Measurements from ENCODE around the gene PTX4. TPM values are rescaled to one million over a fixed set of nuclear protein-coding genes. Genes with fewer than 3 reads are reported as not detected.
A peak's percentile ranks its signal among the peaks of the same experiment; 100 is the strongest.

The PTX4 gene
- total RNA-seq, 1 experiment from 2014 or later: not detected

DNA sequence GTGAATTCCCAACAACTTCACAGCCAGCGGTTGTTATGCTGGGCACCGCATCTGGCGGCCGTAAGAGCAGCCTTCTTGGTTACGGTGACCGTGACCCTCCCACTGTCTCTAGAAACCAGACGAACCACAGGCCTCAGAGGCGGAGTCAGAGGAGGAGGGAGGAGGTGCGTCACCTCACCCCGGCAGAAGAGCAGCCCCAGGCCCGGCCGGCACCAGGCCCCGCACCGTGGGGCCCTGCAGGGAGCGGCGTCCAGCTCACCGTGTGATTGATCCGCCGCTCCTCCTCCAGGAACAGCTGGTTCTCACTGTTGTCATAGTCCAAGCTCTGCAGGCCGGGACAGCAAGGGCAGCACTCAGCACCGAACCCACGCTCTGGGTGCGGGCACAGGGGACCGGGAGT is 27.6 kb downstream of the PTX4 start:
- DNase-seq (ENCODE audit: low read depth): no peak

DNA sequence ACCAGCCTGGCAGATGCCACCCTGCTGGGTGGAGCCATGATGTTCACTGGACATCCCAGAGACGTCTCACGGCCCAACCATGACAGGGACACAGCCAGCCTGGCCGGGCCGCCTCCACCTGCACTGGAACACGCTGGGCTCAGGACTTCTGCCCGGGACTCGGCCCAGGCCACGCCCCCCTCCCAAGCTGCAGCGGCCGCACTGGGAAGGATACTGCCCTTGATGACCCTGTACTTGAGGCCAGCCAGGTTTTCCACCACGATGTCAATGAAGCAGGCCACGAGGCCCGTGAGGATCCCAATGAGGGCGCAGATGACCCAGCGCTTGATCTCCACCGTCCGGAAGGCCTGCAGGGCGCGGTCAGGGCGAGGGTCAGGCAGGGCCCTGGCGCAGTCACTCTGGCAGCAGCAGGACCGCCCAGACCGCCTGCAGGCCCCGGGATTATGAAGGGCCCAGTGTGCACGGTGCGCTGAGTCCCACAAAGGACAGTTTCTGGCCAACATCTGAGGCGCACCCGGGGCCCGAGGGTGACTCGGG is 28.1 kb downstream of the PTX4 start:
- DNase-seq (ENCODE audit: low read depth): no peak

DNA sequence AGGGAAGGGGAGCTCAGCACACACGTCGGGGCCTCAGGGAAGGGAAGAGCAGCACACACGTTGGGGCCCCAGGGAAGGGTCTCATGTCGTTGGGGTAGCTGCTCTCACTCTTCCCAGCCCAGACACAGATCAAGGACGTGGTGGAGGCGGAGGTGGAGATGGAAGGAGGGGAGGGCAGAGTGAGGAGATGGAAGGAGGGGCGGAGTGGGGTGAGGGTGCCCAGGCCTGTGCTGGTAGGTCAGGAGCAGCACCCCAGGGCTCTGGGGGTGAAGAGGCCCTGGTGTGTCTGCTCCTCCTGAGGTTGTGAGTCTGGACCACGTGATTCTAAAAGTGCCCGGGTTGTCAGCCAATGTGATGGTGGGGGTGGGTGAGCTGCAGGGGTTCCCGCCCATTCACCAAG is 28.8 kb downstream of the PTX4 start:
- DNase-seq (ENCODE audit: low read depth): no peak

DNA sequence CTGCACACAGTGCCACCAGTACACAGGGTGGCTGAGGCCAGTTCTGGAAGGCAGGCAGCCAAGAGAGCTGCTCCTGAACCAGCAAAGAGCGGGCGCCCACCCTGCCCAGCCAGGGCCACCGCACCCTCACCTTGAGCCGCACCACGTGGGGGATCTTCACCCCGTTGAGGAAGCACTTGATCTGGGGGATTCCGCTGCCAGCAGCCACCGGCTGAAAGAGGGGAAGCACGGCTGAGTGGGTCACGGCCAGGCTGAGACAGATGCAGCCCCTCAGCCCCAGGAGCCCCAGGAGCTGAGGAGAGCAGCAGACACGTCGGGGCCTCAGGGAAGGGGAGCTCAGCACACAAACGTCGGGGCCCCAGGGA is 29.8 kb downstream of the PTX4 start:
- DNase-seq (ENCODE audit: low read depth): no peak

DNA sequence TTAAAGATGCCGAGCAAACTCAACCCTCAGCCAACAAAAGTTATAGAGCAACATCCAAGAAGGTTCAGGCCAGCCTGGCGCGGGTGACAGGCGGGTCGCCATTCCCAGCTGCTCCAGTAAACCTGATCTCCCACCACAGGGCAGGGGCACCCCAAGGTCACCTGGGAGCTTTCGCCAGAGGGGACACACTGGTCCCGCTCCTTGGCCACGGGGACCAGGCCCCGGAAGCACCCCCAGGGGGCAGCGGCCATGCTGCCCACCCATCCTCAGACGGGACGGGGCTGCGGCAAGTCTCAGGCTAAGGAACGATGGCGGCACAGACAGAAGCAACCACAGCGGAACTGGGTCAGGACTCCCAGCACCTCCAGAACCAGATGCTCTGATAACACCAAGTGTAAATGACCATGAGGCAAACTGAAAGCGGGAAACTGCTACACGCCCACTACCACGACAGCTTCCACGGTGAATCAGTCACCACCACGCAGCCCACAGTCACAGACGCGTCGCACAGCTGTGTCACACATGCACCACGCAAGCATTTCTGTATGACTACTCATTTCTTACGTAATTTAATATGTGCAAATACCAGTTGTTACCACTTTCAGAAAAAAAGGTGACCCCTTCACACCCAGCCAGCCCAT is 30.3 kb downstream of the PTX4 start:
- peak; percentile 53 for DNase-seq (ENCODE audit: low read depth)

DNA sequence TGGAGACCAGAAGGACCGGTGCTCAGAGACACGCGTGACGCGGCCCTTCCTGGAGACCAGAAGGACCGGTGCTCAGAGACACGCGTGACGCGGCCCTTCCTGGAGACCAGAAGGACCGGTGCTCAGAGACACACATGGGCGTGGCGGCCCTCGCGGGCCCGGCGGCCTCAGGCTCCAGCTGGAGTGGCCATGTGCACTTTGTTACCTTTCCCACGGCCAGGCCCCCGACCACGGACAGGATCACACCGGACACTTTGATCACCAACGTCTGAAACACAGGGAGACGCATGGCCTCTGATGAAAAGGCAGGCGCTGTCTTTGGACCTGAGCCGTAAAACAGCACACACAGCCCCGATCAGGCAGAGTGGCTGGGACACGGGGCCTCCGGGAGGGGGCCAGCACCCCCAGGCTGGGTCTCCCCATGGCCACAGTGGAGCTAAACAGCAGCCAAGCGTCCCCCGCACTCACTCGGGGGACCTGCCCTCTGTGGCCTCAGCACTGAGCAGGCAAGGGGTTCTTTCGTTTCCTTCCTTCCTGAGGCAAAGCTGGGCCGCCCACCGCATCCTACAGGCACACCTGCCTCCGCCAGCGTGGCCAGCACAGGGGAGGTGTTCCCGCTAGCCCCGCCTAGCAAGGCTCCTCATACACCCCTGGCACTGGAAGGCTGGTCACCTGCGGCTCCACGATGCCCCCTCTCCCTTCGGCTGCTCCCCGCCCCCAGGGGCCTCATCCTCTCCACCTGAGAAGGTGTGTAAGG is 31.1 kb downstream of the PTX4 start:
- no peak for DNase-seq (ENCODE audit: low read depth)

DNA sequence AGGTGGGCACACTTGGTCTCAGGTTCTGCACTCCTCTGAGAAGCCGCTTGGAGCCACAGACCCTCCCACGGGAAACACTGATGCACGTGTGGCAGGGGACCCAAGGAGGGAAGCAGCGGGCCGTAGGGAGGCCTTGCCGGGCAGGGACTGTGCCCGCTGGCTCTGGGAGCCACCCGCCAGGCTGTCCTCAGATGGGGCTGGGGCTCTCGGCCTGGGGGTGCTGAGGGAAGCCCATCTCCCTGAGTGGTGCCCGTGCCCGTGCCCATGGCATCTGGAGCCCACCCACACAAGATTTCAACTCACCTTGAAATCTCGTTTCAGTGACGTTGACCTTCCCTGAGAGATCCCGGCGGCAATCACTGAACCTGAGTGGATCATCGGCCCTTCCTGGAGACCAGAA is 31.8 kb downstream of the PTX4 start:
- DNase-seq (ENCODE audit: low read depth): no peak

DNA sequence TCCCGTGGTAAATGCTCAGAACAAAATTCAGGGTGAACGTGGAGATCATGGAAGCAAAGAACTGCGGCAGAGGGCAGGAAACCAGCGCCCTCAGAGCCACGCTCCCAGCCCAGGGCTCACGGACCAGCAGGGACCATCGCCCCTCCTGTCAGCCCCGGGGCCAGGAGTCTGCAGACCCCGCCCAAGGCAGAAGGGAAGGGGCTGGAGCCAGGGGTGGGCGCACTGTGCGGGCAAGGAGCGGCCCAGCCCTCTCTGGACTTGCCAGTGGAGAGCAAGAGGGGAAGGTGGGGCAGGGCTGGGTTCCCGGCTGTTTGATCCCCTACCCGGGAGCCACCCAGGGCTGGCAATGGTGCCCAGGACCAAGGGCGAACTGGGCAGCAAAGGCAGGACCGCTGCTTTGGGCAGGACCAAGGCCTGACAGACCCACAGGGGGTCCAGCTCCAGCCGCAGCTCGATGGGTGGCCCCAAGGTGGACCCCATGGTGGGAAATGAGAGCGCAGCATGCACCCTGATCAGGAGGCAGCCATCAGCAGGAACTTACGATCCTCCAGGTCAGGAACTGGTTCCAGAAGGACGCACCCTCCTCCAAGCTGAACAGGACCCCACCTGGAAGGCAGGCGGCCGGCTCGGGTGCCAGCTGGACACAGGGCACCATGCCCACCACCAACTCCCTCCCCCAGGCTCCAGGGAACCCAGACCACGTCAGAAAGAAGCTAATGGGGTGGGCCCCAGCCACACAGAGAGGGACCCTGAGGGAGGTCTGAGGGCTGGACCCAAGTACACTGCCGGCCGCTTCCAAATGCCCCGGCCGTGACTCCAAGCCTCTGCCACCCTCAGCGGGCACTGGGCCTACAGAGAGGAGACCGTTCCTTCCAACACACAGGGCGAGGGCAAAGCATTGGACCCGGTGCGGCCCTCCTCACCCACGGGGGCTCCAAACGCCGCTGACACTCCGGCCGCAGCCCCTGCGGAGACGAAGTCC is 33.3 kb downstream of the PTX4 start:
- no peak for DNase-seq (ENCODE audit: low read depth)

DNA sequence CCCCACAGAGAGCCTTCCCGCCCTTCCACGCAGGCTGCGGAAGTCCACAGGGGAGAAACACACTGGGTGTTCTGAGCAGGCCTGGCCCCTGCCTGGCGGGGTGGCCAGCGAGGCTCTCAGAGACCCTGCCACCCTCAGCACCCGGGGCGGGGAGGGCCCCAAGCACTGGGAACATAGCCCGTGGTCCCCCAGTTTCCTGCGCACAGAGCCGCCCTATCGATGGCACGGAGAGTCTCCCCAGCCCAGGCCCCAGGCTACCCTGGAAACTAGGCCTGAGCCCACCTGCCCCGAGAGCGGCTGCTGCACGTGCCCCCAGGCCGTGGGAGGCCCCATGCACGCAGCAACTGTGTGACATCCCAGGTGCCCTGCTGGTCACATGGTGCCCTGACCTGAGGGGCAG is 34.2 kb downstream of the PTX4 start:
- DNase-seq (ENCODE audit: low read depth): no peak

DNA sequence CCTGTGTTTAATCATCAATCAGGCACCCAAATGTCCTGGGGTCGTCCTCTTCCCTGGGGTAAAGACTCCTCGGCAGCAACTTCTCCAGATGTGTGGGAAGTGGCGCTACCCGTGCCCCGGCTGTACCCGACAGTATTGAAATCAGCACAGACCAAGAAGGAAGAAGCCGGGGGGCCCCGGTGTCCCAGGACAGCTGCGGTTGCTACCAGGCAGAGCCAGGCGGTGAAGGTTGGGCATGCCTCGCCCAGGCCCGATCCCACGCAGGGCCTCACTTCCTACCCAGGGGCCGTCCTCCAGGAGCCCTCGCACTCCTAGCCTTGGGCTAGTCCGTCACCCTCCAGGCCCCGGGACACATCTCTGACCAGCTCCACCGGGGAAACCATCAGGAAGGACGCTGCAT is 35.4 kb downstream of the PTX4 start:
- DNase-seq (ENCODE audit: low read depth): no peak

DNA sequence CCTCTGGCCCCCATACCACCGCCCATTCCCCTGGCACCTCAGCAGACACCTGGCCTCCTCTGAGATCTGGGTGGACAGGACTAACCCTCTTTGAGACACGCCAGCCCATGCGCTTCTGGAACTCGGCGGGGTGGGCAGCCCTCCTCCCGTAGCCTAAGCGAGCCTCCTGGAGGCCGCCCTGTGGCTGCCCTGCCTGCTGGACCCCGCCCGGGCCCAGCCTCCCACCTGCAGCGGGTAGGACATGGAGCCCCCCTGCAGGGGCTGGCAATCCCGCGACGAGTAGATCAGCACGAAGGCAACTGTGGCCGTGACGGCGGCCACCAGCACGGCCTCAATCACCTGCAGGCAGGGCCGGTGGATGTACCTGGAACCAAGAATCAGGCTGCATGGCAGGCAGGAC is 36.2 kb downstream of the PTX4 start:
- DNase-seq (ENCODE audit: low read depth): no peak

DNA sequence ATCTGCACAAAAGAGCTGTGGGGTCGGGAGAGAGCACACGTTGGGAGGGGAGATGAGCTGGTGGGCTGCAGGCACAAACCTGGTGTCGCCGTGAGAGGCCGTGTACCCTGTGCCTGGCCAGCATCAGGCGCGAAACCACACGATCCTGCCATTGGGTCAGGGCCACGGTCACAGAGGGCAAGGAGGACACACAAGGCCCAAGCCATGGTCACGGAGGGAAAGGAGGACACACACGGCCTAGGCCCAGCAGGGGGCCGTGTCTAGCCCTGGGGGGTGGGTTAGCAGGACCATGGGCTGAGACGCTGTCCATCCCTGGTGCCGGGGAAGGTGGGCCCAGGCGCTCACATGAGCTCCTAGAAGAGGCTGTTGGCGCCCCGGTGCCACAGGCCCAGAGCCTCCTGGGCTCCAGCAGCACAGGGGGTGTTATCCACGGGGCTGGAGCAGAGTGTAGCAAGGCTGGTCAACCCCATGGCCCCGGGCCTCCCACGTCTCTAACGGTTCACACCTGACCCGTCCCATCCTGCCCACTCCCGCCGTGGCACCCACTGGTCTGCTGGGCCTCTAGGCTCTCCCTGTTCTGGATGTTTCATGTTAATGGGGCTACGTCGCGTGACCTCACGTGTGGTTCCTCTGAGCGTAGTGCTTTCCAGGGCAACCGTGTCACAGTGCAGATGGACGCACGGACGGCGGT is 36.9 kb downstream of the PTX4 start:
- DNase-seq (ENCODE audit: low read depth): no peak

DNA sequence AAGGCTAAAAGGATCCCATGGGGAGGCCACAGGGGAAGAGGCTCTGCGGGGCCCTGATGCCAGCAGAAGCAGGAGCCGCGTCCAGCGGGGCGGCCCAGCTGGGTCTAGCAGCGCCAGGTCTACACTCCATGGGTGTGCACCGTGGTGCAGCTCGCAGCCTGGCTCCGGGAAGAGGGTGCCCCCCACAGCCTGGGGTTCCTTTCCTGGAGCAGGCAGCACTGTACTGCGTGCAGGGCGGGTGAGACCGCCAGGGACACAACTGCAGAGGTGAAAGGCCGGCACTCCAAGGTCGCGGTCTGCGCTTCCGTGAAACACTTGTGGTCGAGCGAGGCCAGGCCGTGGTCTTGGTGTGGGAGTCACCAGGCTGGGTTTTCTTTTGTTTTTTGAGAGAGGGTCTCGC is 37.9 kb downstream of the PTX4 start:
- DNase-seq (ENCODE audit: low read depth): no peak

DNA sequence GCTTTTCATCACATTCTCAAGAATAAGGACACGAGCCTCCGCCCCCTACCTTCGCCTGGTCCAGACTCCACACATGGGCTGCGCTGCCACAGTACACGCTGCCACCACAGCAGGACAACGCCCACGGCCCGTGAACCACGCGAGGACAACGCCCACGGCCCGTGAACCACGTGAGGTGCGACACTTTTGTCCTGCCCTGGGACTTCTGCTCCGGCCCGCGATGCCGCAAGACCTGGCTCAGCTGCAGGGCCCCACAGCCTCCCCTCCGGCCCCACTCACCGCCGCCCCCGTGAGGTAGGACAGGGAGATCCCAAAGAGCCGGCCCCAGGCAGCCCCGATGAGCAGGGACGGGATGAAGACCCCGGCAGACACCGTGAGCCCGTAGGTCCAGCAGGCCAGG is 38.5 kb downstream of the PTX4 start:
- no peak for DNase-seq (ENCODE audit: low read depth)

DNA sequence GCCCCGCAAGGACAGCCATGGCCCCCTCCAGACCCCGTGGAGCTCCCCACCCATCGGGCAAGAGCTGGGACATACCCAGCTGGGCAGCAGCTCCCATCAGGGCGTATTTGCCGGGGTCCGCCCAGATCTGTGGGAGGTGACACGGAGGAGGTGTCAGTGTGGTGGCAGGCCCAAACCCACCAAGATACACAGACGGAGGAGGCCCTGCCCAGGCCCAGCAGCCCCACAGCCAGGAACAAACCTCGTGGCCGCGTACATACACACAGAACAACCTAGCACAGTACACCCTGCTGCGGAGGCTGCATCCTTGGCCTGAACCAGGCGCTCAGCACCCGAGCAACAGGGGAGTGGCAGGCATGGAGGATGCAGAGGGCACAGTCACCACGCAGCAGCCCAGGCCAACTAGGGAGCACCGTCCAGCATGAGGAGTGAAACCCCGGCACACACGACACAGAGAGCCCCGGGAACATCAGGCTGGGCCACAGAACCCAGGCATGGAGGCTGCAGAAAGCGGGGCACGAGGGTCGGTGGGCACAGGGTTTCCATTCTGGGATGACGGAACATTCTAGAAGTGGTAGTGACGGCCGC is 39.4 kb downstream of the PTX4 start:
- no peak for DNase-seq (ENCODE audit: low read depth)

DNA sequence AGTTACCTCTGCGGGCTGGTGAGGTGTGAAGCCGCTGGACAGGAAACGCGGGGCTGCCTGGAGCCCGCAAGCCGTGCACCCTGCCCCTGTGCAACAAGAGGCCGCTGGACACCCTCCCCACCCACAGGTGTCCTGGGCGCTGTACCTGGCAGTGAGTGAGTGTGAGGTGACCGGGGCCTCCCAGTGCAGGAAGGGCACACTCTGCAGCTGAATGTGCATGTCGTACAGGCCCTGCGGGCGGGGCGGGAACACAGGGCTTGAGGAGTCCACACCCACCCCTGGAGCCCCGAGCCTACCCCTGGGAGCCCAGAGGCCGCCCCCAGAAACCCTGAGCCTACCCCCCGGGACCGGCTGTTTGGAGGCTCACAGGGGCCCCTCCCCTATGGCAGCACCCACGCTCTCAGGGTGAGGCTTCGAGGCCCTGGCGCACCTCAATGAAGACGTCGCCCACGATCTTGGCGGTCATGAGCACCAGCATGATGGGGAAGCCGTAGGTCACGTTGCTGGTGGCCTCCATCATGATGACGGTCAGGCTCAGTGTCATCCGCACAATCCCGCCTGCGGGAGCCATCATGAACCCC is 40.1 kb downstream of the PTX4 start:
- no peak for DNase-seq (ENCODE audit: low read depth)

DNA sequence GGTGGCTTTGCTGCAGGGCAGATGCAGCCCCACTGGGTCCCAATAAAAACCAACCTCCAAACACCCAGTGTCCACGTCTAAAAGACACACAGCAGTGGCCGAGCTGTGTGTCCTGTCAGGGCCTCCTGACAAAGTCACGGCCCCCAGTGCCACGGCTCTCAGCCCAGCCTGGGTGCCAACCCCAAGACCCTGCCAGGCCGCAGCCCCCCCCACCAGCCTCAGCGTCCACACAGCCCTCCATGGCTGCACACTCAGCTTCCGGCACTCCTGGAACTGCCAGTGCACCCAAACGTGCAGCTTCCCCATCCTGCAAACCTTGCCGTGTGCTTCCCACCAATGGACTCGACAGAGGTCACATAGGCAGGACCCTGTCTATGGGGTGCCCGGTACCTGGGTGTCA is 40.8 kb downstream of the PTX4 start:
- no peak for DNase-seq (ENCODE audit: low read depth)

DNA sequence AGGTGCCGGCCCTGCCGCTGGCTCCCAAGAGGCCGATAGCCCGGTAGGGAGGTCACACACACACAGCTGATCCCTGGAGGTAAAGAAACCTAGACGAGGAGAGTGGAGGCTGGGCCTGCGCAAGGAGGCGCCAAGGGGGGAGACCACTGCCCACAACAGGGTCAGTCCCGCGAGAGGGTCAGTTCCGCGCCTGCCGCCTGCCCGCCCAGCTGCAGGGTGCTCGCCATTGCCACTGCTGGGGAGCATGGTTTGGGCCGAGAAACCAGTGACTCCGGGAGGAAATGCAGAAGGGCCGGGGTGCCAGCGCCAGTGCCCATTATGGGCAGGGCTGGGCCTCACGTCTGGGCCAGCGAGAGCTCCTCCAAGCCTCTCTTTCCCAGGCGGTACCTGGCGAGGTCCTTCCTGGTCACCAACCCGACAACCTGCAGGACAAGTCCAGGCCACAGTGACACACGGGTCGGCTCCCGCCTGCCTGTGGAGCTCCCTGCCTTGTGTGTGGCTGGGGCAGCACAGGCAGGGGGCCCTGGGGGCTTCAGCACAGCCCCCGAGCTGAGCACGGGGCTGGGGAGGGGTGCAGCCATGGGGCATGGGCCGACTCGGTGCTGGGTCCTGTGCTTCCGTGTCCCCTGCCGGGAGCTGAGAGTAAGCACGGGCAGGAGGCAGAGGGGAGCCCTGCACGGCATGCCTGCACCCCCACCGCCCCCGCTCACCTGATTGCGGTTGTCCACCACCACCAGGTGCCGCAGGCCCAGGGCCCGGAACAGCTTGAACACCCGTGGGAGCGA is 42.3 kb downstream of the PTX4 start:
- no peak for DNase-seq (ENCODE audit: low read depth)

DNA sequence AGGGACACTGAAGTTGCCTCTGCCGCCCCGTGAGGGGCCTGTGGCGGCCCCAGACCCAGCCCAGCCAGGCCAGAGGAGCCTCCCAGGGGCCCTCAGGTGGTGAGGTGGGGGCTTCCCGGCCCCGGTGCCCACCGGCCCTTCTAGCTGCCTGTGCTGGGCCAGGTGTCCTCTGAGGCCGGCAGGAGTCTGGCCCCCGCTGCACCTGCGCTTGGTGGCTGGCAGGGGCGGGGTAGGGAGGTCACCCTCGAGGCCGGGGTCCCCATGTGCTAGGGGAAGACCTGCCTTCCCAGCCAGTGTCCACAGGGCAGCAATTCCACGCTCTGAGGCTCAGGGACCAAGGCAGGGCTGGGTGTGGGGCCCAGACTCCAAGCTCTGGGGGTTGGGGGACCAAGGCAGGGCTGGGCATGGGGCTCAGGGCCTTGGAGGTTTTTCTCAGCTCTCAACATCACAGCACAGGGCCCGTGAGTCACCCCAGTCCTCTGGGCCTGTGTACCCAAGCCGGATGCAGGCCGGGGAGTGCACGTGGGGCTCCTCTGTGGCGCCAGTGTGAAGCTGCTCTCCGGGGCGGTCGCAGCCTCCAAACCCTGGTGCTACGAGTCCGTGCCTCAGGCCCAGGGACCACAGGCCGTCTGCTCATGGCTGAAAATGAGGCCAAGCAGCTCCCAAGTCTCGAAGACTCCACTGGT is 43.1 kb downstream of the PTX4 start:
- DNase-seq (ENCODE audit: low read depth): no peak
